ENCODE measurements around the gene MIEF1. TPM values are rescaled to one million over a fixed set of nuclear protein-coding genes. Genes with fewer than 3 reads are reported as not detected.

MIEF1 gene
- total and polyA plus RNA-seq, 2 experiments from 2014 or later, result 13.2 to 40.1 TPM

GRCh38 chr22:39467390-39467895, 34.6 kb upstream of the MIEF1 start:
- Mint-ChIP-seq H3K27ac (no peak overlapping the region), H3K9me3 (no peaks in the 10 kb centered on the region), H3K36me3 (ENCODE audit: low read depth) (no peaks in the 10 kb centered on the region), H3K27me3 (ENCODE audit: insufficient read depth, low read depth, poor library complexity) (peaks cover 22% of the 10 kb centered on the region), H3K4me1 (peaks cover 35% of the 10 kb centered on the region), H3K4me3 (no peak overlapping the region)
- no peak overlapping the region for H3K4me3 ChIP-seq
- TF ChIP-seq CTCF (conservative IDR thresholded peaks at IDR 0.05; ENCODE audit: low read depth in 2 of 2), result no peak
- no peak for TF ChIP-seq NANOG (IDR thresholded peaks at IDR 0.05; ENCODE audit: borderline replicate concordance)
- no peaks in the 10 kb centered on the region for H3K79me2 ChIP-seq (replicated peaks; ENCODE audit: insufficient read depth)
- H3K27me3 ChIP-seq (ENCODE audit: insufficient read depth), result no peaks in the 10 kb centered on the region
- ATAC-seq (no peak), DNase-seq (ENCODE audit: low spot score) (peak; percentile 0)
- H3K4me1 ChIP-seq (ENCODE audit: insufficient read depth), result peaks cover 22% of the 10 kb centered on the region
- no peak overlapping the region for H2AFZ ChIP-seq
- no peak overlapping the region for H3K4me2 ChIP-seq
- H3F3A ChIP-seq (replicated peaks; ENCODE audit: low read depth), result peaks cover 8% of the 10 kb centered on the region
- H3K36me3 ChIP-seq (ENCODE audit: insufficient read depth), result no peaks in the 10 kb centered on the region
- no peaks in the 10 kb centered on the region for H3K9me2 ChIP-seq (ENCODE audit: insufficient read depth)
- H3K27ac ChIP-seq (ENCODE audit: low read depth), result no peak overlapping the region
- H4K20me1 ChIP-seq (replicated peaks; ENCODE audit: insufficient read depth), result no peaks in the 10 kb centered on the region

GRCh38 chr22:39468487-39469325, 33.4 kb upstream of the MIEF1 start:
- no peak overlapping the region for H3K27ac Mint-ChIP-seq
- no peaks in the 10 kb centered on the region for H3K36me3 Mint-ChIP-seq (ENCODE audit: low read depth)
- TF ChIP-seq POLR2AphosphoS5 (IDR thresholded peaks at IDR 0.05; ENCODE audit: low read depth), result no peak
- no peak for TF ChIP-seq ZNF114 (CRISPR knock-in tag; IDR thresholded peaks at IDR 0.05)
- TF ChIP-seq CREB1 (CRISPR knock-in tag; IDR thresholded peaks at IDR 0.05; ENCODE audit: low read depth), result no peak
- TF ChIP-seq STAT1 (IDR thresholded peaks at IDR 0.05; ENCODE audit: unreplicated experiment), result no peak
- no peak for TF ChIP-seq REST (IDR thresholded peaks at IDR 0.05; ENCODE audit: unreplicated experiment)
- TF ChIP-seq ZNF331 (CRISPR knock-in tag; IDR thresholded peaks at IDR 0.05; ENCODE audit: low read depth), result no peak
- TF ChIP-seq ZNF462 (CRISPR knock-in tag; IDR thresholded peaks at IDR 0.05), result no peak
- TF ChIP-seq JUNB (IDR thresholded peaks at IDR 0.05; ENCODE audit: unreplicated experiment), result no peak

More at GRCh38 chr22:39468487-39469325, 33.4 kb upstream of the MIEF1 start:
- H3K27me3 ChIP-seq (ENCODE audit: insufficient read depth), result no peaks in the 10 kb centered on the region
- H3K4me2 ChIP-seq, result no peak overlapping the region
- no peak overlapping the region for H2AFZ ChIP-seq
- no peak overlapping the region for H3K4me3 ChIP-seq
- no peak overlapping the region for H3K27ac ChIP-seq (ENCODE audit: low read depth)
- peaks cover 33% of the 10 kb centered on the region for H3K4me1 ChIP-seq (ENCODE audit: insufficient read depth)
- no peaks in the 10 kb centered on the region for H3K36me3 ChIP-seq (ENCODE audit: insufficient read depth)
- H3K9me2 ChIP-seq (ENCODE audit: insufficient read depth), result no peaks in the 10 kb centered on the region
- H3K27me3 Mint-ChIP-seq (ENCODE audit: insufficient read depth, low read depth, poor library complexity), result peaks cover 25% of the 10 kb centered on the region
- H3K4me1 Mint-ChIP-seq, result peaks cover 46% of the 10 kb centered on the region
- H3K79me2 ChIP-seq (replicated peaks; ENCODE audit: insufficient read depth), result no peaks in the 10 kb centered on the region
- peaks cover 8% of the 10 kb centered on the region for H3F3A ChIP-seq (replicated peaks; ENCODE audit: low read depth)
- DNase-seq (ENCODE audit: low spot score), result no peak
- no peak for ATAC-seq
- H3K4me3 Mint-ChIP-seq, result no peak overlapping the region
- H3K9me3 Mint-ChIP-seq, result no peaks in the 10 kb centered on the region
- H4K20me1 ChIP-seq (replicated peaks; ENCODE audit: insufficient read depth), result no peaks in the 10 kb centered on the region

Data from GM23338 (cell line).